Measurements from ENCODE around the gene SCMH1.

Gene SCMH1

DNA sequence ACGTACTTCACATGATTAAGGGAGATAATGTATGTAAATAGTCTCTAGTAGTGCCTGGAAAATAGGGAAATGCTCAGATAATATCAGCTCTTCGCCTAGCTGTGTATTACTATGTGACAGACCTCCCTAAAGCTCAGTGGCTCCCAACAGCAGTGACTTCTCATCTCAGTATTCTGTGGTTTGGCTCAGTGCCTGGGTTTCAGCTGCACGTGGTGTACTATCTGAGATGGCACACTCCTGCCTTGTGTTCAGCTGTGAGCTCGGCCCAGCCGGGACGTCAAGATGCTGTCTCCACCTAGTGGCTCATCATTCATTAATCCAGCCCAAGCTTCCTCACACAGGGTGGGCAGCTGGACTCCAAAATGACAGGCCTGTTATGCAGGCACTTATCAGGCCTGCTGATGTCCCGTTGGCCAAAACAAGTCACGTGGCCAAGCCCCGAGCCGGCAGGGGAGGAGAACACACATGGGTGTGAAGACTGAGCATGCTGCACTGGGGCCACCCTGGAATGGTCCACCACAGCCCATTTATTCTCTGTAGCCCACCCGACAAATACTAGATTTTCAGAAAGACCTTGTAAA is 238.4 kb downstream of the SCMH1 start:
- DNase-seq (ENCODE audit: low read depth, low spot score): peak; percentile 95

DNA sequence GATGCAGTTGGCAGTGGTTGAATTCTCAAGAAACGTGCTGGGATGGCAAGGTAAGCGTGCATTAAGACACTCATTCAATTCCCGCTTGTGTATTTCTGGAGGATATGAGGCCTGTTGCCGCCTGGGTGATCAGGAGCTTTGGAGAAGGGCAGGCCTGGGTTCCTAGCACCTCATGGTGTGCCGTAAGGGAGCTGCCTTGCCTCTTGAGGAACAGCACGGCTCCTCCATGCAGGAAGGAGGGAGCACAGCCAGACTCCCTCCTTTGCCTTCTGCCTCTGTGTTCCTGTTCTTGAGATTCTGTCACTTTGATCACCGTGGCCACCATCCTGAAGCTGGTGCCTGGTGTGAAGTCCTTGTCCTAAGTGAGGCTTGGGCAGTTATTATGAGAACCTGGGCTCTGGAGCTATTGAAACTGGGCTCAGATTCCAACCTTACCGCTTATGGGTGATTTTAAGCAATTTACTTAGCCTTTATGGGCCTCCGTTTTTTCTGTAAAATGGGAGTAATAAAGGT is 238.9 kb downstream of the SCMH1 start:
- DNase-seq (ENCODE audit: low read depth, low spot score): no peak

DNA sequence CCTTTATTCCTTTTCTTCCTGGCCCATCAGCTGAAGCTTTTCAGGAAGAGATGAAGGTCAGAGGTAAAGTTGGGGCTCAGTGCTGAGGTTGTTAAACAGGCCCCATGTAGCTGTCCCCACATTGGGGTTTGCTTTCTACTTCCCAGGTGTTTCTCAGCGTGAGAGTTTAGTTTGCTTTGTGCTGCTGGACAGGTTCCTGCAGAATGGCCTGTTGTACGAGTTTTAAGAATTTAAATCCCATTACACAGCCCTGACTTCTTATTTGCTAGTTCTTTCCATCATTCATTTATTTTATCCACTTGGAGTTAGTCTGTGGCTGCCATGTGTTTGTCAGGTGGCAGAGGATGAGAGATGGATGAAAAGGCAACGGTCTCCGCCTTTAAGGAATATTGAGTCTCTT is 243.4 kb downstream of the SCMH1 start:
- DNase-seq (ENCODE audit: low read depth, low spot score): no peak

DNA sequence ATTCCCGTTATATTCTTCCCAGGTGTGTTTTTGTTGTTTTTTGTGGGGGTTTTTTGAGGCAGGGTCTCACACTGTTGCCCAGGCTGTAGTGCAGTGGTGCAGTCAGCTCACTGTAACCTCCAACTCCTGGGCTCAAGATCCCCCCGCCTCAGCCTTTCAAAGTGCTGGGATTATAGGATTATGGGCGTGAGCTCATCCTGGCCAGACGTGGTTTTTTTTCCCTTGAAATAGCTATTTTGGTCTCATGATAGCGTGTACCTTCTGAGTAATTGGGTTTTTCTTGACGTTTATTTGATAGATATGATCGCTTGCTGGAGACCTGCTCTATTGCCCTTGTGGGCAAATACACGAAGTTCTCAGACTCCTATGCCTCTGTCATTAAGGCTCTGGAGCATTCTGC is 245.0 kb downstream of the SCMH1 start:
- DNase-seq (ENCODE audit: low read depth, low spot score): no peak

DNA sequence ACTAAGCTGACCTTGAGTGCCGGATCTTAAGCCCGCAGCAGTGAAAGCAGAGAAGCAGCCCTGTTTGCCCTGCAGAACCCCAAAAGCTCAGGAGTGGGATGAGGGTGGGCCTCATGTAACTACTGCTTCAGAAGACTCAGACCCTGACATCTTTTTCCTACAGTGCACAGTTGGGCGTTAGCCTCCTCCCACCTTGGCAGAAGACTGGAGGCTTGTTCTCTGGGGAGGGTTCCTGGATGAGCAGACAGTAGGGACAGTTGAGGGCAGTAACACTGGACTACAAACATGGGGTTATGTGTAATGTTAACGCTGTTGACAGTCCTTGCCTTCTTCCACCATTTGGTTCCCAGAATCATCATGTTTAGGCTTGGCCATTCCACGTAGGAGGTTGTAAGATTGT is 253.0 kb downstream of the SCMH1 start:
- no peak for DNase-seq (ENCODE audit: low read depth, low spot score)

DNA sequence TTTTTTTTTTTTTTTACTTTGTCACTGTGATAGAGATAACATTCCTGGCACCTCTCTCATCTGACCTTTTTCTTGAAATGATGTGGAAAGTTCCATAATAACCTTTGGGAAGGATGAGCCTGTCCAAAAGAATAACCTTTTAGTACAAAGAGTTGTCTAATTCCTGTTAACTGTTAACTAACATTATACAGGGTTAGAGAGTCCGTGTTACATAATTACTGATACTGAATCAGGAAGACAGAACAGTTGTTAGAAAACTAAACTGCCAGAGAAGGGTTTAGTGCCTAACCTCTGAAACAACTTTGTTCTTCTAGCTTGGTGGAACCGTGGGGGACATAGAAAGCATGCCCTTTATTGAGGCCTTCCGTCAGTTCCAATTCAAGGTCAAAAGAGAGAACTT is 253.8 kb downstream of the SCMH1 start:
- DNase-seq (ENCODE audit: low read depth, low spot score): no peak

DNA sequence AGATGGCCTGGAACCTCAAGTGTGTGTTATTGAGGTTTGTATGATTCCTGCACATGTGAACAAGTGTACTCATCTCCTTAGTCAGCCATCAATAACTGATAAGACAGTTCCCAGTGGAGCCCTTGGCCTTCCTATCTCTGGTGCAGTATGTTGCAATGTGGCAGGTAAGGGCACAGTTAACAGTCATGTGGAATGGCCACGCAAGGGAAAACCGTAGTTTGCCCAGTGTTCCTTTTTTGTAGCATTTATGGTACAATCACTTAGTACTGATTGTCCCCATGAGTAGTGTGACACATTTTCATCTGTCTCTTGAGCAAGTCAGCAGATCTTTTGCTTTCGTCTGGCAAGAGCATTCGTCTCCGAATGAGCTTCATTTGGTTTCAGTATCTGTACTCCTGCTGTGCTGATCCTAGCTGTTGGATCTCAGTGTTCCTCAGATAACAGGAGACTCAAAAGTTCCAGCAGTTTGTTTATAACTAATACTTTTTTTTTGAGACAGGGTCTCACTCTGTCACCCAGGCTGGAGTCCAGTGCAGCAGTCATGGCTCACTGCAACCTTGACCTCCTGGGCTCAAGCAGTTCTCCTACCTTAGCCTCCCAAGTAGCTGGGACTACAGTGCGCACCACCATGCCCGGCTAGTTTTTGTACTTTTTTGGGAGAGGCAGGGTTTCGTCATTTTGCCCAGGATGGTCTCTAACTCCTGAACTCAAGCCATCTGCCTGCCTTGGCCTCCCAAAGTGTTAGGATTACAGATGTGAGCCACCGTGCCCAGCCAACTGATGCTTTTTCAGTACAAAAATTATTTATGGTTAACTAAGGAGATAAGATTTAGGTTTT is 254.4 kb downstream of the SCMH1 start:
- no peak for DNase-seq (ENCODE audit: low read depth, low spot score)

DNA sequence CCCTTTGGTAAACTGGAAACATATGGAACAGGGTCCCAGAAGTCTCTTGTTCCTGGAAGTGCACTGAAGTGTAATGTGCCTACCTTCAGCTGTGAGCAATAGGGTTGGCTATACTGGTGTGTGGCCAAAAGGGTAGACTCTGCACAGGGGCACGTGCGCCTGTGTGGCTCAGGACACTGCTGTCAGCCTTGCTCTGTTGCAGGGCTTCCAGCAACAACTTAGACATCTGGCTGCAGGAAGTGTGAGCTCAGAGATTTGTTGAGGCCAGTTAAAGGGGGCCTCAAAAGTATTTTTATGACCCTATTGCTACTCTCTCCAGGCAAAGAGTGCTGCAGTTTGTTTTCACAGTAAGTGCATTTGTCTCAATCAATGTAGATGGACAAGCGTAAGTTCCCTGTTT is 255.2 kb downstream of the SCMH1 start:
- DNase-seq (ENCODE audit: low read depth, low spot score): no peak

DNA sequence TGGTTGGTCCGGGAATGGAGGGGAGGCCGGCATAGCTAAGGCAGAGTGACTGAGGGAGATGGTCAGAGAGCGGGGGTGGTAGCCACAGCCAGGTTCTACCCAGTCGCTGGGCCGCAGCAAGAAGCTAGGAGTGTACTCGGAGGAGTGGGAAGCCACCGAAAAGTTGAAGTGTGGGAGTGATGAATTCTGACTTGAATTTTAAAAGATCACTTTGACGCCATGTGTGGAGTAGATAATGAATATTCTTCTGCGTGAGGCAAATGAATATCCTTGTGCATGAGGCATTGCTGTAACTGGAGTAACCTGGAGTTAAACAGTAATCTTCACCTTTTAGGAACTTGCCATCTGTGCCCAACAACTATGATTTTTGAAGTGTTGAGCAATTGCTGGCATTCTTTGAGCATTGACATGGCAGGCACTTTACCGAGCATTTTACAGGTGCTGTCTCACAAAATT is 255.8 kb downstream of the SCMH1 start:
- DNase-seq (ENCODE audit: low read depth, low spot score): no peak

DNA sequence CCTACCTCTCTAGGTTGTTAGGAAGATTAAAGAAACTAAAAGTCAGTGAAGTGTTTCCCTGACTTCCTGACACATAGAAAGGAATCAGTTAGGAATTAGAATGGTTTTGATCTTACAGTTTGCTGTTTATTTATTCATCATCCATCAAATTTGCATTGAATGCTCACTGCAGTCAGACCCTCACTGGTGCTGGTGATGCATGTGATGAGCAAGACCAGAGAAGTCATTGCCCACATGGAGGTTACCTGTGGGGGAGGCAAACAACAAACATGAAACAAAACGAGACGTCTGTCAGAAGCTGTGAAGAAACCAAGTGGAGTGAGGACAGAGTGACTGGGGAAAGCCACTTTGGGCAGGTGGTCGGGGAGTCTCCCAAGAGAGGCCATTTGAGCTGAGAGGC is 256.2 kb downstream of the SCMH1 start:
- no peak for DNase-seq (ENCODE audit: low read depth, low spot score)

DNA sequence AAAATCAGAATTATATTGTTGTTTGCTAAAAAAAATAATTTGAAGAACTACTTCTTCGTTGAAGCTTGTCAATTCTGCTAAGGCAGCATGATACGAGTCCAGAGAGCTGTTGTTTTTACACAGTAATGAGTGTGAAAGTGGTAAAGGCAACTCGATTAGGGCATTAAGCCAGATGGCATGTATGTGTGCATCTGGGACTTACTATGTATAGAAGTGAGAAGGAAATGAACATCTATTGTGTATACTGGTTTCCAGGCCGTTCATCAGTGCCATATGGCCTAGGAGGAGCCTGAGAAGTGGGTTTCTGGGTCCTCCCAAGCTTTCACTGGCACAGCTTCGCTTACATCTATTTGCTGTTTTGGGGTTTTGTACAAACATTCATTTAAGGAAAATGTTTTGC is 256.9 kb downstream of the SCMH1 start:
- no peak for DNase-seq (ENCODE audit: low read depth, low spot score)

DNA sequence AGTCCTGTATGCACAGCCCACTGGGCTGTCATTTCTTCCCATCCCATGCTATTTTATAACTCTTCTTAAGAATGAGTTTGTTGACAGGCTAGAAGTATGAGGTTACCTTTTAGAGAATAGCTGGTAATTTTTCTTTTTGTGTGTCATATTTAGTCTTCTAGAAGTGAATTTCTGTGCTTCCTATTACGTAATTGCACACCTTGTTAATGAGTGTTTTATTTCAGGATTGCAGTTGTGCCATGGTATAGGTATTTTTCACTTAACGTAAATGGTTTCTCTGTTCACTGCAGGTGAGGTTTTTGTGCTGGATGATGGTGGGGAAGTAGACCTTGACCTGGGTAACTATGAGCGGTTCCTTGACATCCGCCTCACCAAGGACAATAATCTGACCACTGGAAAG is 257.6 kb downstream of the SCMH1 start:
- DNase-seq (ENCODE audit: low read depth, low spot score): no peak

DNA sequence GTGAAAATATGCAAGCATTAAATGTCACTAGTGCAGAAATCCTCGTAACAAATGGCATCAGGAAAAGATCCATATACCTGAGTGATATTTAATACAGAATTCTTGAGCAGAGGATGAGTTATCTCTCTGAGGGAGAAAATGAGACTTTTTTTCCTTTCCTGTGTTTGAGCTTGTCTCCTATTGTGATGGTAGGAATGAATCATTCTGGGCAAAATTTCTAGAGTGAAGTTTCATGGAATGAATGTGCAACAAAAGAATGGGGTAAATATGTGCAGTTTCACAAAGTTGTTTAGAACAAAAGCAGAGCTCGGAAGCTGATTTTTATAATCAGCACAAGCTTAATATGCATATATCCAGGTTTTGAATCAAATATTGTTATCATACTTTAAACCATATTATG is 258.0 kb downstream of the SCMH1 start:
- DNase-seq (ENCODE audit: low read depth, low spot score): no peak

DNA sequence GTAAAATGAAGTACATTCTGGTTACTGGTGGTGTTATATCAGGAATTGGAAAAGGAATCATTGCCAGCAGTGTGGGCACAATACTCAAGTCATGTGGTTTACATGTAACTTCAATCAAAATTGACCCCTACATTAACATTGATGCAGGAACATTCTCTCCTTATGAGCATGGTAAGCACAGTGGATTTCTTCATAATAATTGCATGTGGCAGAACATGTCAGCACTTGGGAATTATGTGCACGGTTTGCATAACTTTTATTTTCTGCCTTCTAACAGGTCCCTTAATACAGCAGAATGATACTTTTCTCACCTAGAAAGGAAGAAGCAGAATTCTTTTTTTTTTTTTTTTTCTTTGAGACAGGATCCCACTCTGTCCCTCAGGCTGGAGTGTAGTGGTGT is 258.8 kb downstream of the SCMH1 start:
- no peak for DNase-seq (ENCODE audit: low read depth, low spot score)

DNA sequence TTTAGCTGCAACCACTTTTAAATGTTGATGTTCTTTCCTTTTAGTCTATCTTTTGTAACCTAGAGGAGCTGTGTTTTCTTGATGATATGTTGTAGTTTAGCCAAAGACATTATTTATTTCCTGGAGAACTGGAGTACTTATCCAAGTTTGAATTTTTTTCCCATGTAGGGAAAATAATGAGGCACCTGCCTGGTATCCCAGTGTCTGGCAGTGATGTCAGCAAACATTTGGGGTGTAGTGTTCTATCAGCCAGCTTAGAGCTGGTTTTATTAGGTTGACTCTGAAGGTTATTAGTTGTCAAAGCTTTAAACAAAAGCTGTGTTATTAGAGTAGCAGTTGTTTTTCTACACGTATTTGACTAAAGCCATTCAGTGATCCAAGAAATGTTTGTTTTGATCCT is 259.4 kb downstream of the SCMH1 start:
- no peak for DNase-seq (ENCODE audit: low read depth, low spot score)

DNA sequence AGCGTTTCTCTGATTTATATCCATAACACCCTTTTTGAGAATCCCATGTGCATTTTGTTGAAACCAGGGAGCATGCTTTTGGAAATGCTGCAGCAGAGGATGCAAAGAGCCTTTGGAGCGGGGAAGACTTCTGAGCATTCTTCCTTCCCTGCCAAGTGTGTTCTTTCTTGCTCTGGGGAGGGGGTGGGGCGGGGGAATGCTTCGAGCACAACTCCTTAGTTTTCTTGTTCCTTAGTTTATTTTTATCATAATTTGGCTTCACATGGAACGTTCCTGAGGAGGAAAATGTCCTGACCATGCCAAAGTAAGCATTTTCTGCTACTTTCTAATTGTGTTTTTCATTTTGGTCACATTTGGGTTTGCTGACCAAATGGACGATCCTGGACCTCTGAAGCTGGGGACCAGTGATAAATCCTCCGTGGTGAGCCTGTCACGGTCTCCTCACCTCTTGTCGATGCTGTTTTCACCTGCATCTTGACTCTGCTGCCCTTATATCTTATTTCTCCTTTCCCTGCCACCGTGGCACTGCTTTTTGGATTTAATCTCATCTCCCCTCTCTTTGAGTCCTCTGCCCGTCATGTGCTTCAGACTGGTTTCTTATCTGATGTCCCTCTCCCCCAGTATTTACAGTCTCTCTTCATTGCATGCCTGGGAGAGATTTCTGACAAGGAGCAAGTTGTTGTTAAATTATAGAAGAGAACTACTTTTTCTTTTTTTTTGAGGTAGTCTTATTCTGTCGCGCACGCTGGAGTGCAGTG is 260.2 kb downstream of the SCMH1 start:
- no peak for DNase-seq (ENCODE audit: low read depth, low spot score)

DNA sequence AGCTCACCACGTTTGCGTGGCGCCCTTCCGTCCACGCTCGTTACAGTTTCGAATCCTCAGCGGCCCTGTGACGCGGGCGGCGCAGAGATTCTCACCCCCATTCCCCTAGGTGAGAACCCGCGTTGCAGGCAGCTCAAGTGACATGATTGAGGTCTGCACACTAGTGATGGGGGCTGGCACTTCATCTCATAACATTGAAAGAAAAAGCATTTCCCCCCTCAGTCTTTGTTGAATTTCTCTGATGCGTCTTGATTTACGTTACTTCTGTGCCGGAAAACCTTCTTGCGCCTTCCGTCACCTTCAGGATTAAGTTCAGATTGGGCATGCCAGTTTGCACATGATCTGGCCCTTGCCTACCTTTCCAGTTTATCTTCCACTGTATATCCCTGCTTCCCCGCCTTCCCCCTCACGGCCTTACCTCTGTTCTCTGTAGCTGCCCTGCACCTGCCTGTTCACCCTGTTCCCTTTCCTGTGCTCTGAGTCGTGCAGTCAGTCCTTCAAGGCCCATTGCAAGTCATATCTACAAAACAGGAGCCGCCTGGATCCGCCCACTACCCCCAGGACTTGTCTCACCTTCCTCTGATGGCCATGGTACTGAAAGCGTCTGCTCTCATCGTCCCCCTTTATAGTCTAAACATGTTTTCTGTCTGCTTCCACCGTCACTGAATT is 261.5 kb downstream of the SCMH1 start:
- DNase-seq (ENCODE audit: low read depth, low spot score): no peak

DNA sequence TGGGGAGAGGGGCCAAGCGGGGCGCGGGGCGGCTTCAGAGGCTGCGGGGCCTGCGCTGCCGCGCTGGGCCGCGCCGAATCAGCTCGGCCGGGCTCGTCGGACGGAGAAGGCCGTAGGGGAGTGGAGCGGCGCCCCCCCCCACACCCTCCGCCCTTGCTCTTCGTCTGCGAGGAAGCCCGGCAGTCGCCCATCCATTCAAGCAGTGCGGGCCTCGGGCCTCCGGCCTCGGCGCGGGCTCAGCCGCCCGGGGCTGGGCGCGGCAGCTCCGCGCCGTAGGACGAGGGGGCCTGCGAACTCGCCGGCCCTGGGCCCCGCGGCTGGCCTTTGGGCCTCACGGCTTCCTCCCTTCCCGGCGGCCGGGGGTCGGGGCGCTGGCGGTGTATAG is 262.0 kb downstream of the SCMH1 start:
- DNase-seq (ENCODE audit: low read depth, low spot score): no peak

DNA sequence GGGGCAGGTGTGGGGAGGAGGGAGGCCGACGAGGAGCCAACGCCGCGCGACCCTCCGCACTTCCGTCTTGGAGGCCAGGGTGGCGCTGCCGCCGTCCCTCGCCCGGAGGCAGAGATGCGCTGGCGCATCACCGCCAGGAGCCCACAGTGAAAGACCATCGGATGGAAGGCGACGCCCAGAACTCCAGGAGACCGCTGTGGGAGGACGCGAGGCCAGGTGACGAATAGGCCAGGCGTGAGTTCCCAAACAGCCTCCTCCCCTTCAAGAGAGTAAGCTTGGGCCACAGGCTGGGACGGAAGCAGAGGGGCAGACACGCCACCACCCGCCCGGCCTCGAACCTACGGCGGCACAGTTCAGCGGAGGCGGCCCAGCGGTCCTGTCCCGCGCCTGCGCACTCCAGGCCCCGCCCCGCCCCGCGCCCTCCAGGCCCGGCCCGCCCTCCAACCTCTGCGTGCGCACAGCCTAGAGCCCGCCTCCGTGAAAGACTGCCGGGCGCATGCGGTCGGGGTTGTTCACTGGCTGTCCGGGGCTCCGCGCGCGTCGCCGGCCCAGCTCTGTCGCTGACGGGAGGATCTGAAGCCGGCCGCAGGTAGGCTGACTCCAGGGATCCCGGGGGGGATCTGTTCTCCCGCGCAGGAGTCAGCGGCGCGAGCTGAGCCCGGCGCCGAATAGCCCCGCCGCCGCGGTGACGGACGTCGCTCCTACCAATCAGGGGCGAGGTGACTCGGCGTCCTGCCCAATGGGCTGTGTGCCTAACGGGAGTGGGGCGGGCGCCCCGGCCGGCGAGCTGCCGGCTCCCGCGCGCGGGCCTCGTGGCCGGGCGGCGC is 262.7 kb downstream of the SCMH1 start, which contains the start of gene CTPS1:
Gene CTPS1 (plus strand): TSS at position 456 of the 827 bp plus-strand sequence. CDS start 3,595 bp downstream, outside the sequence.
- DNase-seq (ENCODE audit: low read depth, low spot score): peak; percentile 78

DNA sequence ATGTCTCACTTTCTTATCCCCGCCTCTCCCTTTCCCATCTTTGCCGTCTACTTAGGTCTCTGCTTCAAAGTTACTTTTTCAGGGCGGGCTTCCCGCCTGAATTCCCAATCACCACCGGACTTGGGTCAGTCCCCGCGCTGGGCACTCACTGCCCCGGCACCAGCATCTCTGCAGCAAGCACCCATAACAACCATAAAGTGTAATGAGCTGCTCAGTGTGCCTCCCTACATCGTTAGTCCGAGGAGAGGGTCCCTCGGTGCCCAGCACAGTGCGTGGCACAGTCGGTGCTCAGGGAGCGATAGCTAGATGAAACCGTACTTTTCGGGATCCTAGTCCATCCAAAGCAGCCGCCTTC is 263.2 kb downstream of the SCMH1 start:
- DNase-seq (ENCODE audit: low read depth, low spot score): no peak

DNA sequence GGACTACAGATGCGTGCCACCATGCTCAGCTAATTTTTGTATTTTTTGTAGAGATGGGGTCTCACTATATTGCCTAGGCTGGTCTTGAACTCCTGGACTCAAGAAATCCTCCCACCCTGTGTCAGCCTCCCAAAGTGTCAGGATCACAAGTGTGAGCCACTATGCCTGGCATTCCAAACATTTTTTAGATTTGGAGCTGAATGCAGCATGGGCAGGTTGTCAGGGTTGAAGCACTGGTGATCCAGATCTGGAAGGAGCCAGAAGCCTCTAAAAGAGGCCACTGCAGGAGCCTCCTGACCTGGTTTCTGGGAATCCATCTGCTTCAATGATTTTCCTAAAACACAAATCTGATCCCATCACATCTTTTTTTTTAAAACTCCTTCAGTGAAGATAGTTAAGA is 264.4 kb downstream of the SCMH1 start:
- no peak for DNase-seq (ENCODE audit: low read depth, low spot score)

Measured in brain pericyte (primary cell).